GM06990 (cell line): ENCODE measurements around the gene MED27.

Source experiments
- DNase-seq: peaks from one replicate; pipeline ENCODE4 v3.0.0-alpha.2; 2011; ENCODE audit not compliant: insufficient read length; ENCODE audit errors: extremely low read depth
- H3K27me3 ChIP-seq: replicated peaks from 2 replicates; pipeline ENCODE4 v1.6.0; 2011; ENCODE audit warnings: low read length; ENCODE audit not compliant: control insufficient read depth, insufficient read depth
- H3K36me3 ChIP-seq: 2 replicates; pipeline ENCODE4 v1.5.1; 2011; ENCODE audit warnings: low read length; ENCODE audit not compliant: control insufficient read depth, insufficient read depth
- H3K4me3 ChIP-seq: replicated peaks from 2 replicates; pipeline ENCODE4 v1.5.1; 2011; ENCODE audit warnings: low read depth, mild to moderate bottlenecking, control low read depth, low read length
- TF ChIP-seq, protein P1 (sequence below): IDR thresholded peaks from 2 replicates; pipeline ENCODE4 v1.5.1; 2011; ENCODE audit warnings: low read length, control low read depth, mild to moderate bottlenecking, inconsistent platforms; ENCODE audit not compliant: insufficient read depth, poor library complexity, severe bottlenecking

Gene MED27

GRCh38 chr9:132031467-132032237, 48.0 kb downstream of the MED27 start:
- no peak overlapping the region for H3K4me3 ChIP-seq
- DNase-seq: no peak
- TF ChIP-seq, protein P1, sequence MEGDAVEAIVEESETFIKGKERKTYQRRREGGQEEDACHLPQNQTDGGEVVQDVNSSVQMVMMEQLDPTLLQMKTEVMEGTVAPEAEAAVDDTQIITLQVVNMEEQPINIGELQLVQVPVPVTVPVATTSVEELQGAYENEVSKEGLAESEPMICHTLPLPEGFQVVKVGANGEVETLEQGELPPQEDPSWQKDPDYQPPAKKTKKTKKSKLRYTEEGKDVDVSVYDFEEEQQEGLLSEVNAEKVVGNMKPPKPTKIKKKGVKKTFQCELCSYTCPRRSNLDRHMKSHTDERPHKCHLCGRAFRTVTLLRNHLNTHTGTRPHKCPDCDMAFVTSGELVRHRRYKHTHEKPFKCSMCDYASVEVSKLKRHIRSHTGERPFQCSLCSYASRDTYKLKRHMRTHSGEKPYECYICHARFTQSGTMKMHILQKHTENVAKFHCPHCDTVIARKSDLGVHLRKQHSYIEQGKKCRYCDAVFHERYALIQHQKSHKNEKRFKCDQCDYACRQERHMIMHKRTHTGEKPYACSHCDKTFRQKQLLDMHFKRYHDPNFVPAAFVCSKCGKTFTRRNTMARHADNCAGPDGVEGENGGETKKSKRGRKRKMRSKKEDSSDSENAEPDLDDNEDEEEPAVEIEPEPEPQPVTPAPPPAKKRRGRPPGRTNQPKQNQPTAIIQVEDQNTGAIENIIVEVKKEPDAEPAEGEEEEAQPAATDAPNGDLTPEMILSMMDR: no peak
- H3K27me3 ChIP-seq: no peaks in the 10 kb centered on the region
- no peaks in the 10 kb centered on the region; the same call in 1 of the 2 replicates for H3K36me3 ChIP-seq

GRCh38 chr9:132030626-132031325, 48.9 kb downstream of the MED27 start:
- Histone ChIP-seq H3K27me3 (no peaks in the 10 kb centered on the region), H3K4me3 (no peak overlapping the region), H3K36me3 (no peaks in the 10 kb centered on the region; the same call in 1 of the 2 replicates)
- no peak for DNase-seq
- TF ChIP-seq, protein P1: no peak

DNA sequence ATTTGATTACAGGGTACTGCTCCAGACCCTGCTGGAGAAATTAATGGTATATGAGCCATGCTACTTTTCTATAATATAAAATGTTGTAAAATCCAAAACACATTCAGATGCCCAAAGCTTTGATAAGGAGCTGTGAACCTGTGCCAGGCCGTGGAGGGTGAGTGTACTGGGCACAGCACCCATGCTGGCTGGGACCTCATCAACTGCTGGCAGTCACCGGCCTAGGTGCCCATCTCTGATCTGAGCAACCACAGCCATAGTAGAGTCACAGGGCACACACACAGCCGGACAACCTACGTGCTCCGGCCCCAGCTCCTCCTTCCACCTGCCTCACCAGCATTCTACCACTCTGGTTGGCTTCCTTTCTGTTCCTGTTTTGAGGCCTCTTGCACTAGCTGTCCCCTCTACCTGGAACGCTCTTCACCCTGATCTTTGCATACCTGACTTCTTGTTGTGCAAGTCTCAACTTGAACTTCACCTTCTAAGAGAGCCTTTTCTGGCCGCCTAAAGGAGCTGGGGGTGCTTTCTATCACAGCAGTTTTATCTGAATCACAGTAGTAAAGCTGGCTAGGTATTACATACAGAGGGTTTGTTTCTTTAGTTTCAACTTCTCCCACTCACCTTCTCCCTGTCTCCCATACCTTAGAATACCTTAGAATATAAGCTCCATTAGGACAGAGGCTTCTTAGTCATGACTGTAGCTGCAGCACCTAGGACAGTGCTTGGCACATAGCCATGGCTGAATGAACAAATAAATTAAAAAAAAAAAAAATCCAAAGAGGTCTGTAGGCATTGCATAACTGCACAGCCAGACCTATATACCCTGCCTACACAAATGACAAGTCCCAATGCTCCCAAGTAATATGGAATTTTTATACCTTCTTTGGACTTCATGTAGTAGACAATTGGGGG, 51.7 kb downstream of the MED27 start:
- H3K36me3 ChIP-seq: no peaks in the 10 kb centered on the region; the same call in 1 of the 2 replicates
- TF ChIP-seq, protein P1: no peak
- no peak overlapping the region for H3K4me3 ChIP-seq
- DNase-seq: no peak
- H3K27me3 ChIP-seq: no peaks in the 10 kb centered on the region

DNA sequence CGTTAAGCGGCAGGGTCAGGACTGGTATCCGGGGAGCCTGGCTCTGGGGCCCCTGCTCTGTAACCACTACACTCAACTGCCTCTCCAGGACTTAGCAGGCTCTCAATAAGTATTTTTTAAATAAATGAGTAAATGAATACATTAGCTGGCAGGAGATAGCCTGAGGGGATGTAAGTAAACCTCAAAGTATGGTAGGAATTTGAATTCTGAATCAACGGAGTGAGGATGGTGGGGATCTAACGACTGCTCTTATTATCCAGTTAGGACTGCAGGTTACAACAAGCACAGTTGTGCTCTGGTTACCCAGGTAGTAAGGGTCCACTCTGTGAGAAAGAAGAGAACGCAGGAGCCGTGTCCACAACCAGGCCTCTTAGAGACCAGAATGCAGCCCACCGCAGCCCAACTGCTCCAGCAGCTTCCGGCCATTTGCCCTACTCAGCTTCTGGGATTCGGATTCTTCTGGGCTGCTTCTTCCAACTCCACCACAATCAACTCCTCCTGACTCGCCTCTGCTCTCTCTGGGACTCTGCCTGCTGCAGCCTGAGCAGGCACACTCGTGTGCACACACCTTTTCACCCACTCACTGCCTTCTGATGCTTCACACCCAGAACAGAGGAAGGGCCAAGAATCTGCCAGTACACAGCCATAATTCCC, 52.6 kb downstream of the MED27 start:
- TF ChIP-seq, protein P1: no peak
- Histone ChIP-seq H3K36me3 (no peaks in the 10 kb centered on the region; the same call in 1 of the 2 replicates), H3K27me3 (no peaks in the 10 kb centered on the region), H3K4me3 (no peak overlapping the region)
- no peak for DNase-seq

DNA sequence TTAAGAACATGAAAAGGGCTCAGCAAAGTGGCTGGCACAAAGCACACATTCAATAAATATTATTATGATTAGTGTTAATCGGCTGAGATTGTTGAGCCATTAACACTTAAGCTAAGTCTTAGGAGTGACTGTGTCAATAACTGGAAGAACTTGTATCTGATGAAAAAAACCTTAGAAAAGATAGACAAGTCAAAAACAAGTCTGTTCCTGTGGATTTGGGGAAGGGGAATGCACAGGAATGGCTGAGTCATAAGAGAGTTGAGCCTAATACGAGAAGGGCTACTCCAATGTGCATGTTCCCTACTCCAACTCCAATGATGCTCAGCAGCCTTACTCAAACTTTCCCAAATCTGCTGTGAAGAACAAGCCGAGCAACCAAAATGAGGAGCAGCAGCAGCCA, 53.9 kb downstream of the MED27 start:
- DNase-seq: no peak
- Histone ChIP-seq H3K36me3 (no peaks in the 10 kb centered on the region; the same call in 1 of the 2 replicates), H3K4me3 (no peak overlapping the region), H3K27me3 (no peaks in the 10 kb centered on the region)
- TF ChIP-seq, protein P1: no peak
